Liver (tissue), 9 donors: Measurements from ENCODE around the gene SLC25A21. TPM values are rescaled to one million over a fixed set of nuclear protein-coding genes. Genes with fewer than 3 reads are reported as not detected.

Experiments used
- DNase-seq: peaks from one replicate; pipeline ENCODE4 v3.0.0-alpha.2; 2017; ENCODE audit warnings: low spot score
- H3K27ac ChIP-seq, 2 donors: one replicate each; pipeline ENCODE4 v1.7.0; 2013; ENCODE audit warnings: inconsistent platforms in 2 of 2, low read length in 2 of 2, control low read depth in 1 of 2, low read depth in 1 of 2, mild to moderate bottlenecking in 1 of 2
- H3K27me3 ChIP-seq, 4 donors: one replicate each; pipeline versions ENCODE4 v1.6.1 to v1.7.0; 2013; ENCODE audit warnings: low read length in 3 of 4, inconsistent platforms in 1 of 4, mild to moderate bottlenecking in 1 of 4, moderate library complexity in 1 of 4; ENCODE audit not compliant: control insufficient read depth in 4 of 4, insufficient read depth in 4 of 4
- H3K36me3 ChIP-seq, 4 donors: one replicate each; pipeline versions ENCODE4 v1.6.1 to v1.7.0; 2013; ENCODE audit warnings: low read length in 3 of 4, mild to moderate bottlenecking in 3 of 4, low read depth in 1 of 4, moderate library complexity in 1 of 4; ENCODE audit not compliant: control insufficient read depth in 4 of 4, insufficient read depth in 3 of 4
- H3K4me1 ChIP-seq, 4 donors: one replicate each; pipeline versions ENCODE4 v1.6.1 to v1.7.0; 2013; ENCODE audit warnings: low read length in 3 of 4, mild to moderate bottlenecking in 3 of 4, moderate library complexity in 1 of 4; ENCODE audit not compliant: control insufficient read depth in 4 of 4, insufficient read depth in 4 of 4
- H3K4me3 ChIP-seq, 3 donors: one replicate each; pipeline versions ENCODE4 v1.6.1 to v1.7.0; 2013; ENCODE audit warnings: low read length in 3 of 3, control low read depth in 1 of 3, low read depth in 1 of 3, mild to moderate bottlenecking in 1 of 3
- H3K9ac ChIP-seq, 2 donors: one replicate each; pipeline ENCODE4 v1.7.0; 2013; ENCODE audit warnings: low read length in 2 of 2, mild to moderate bottlenecking in 2 of 2, moderate library complexity in 2 of 2, control low read depth in 1 of 2, low read depth in 1 of 2
- H3K9me3 ChIP-seq, 4 donors: one replicate each; pipeline versions ENCODE4 v1.6.1 to v1.7.0; 2013; ENCODE audit warnings: low read length in 3 of 4; ENCODE audit not compliant: control insufficient read depth in 4 of 4
- CTCF ChIP-seq: fragments of 150-350 bp; IDR thresholded peaks from 2 replicates; pipeline ENCODE4 v1.5.1; 2017; ENCODE audit warnings: improper control_type of control experiment, low read depth, low read length; ENCODE audit not compliant: missing input control
- EGR1 ChIP-seq, 2 donors: IDR thresholded peaks; 2 replicates each; pipeline ENCODE4 v1.6.1; 2016 to 2018; ENCODE audit warnings: antibody characterized with exemption in 2 of 2, low read depth in 2 of 2
- FOXA1 ChIP-seq: IDR thresholded peaks from 2 replicates; pipeline ENCODE4 v1.6.1; 2016; ENCODE audit warnings: antibody characterized with exemption
- FOXA2 ChIP-seq: IDR thresholded peaks from 2 replicates; pipeline ENCODE4 v1.6.1; 2016; ENCODE audit warnings: antibody characterized with exemption
- GABPA ChIP-seq, 2 donors: IDR thresholded peaks in 1 of 2; conservative IDR thresholded peaks in 1 of 2; 2 replicates each; pipeline ENCODE4 v1.6.1; 2016; ENCODE audit warnings: antibody characterized with exemption in 2 of 2, mild to moderate bottlenecking in 1 of 2, moderate library complexity in 1 of 2
- HNF4A ChIP-seq, 2 donors: conservative IDR thresholded peaks; 2 replicates each; pipeline ENCODE4 v1.6.1; 2016; ENCODE audit warnings: antibody characterized with exemption in 2 of 2, mild to moderate bottlenecking in 2 of 2
- HNF4G ChIP-seq: IDR thresholded peaks from 2 replicates; pipeline ENCODE4 v1.6.1; 2016; ENCODE audit warnings: antibody characterized with exemption
- JUND ChIP-seq, 2 donors: IDR thresholded peaks; 2 replicates each; pipeline ENCODE4 v1.6.1; 2016; ENCODE audit warnings: antibody characterized with exemption in 2 of 2
- NR2F2 ChIP-seq: IDR thresholded peaks from 2 replicates; pipeline ENCODE4 v1.6.1; 2016; ENCODE audit warnings: antibody characterized with exemption
- RAD21 ChIP-seq, 2 donors: IDR thresholded peaks; 2 replicates each; pipeline ENCODE4 v1.6.1; 2016; ENCODE audit warnings: antibody characterized with exemption in 2 of 2, mild to moderate bottlenecking in 2 of 2
- REST ChIP-seq: IDR thresholded peaks from 2 replicates; pipeline ENCODE4 v1.6.1; 2016; ENCODE audit warnings: antibody characterized with exemption, mild to moderate bottlenecking
- RXRA ChIP-seq, 2 donors: IDR thresholded peaks; 2 replicates each; pipeline ENCODE4 v1.6.1; 2017 to 2018; ENCODE audit warnings: antibody characterized with exemption in 2 of 2, mild to moderate bottlenecking in 1 of 2
- SP1 ChIP-seq: IDR thresholded peaks from 2 replicates; pipeline ENCODE4 v1.6.1; 2018; ENCODE audit warnings: antibody characterized with exemption, mild to moderate bottlenecking
- TAF1 ChIP-seq: conservative IDR thresholded peaks from 2 replicates; pipeline ENCODE4 v1.6.1; 2016; ENCODE audit warnings: antibody characterized with exemption, mild to moderate bottlenecking
- YY1 ChIP-seq: IDR thresholded peaks from 2 replicates; pipeline ENCODE4 v1.6.1; 2016; ENCODE audit warnings: antibody characterized with exemption, mild to moderate bottlenecking
- ZBTB33 ChIP-seq: IDR thresholded peaks from 2 replicates; pipeline ENCODE4 v1.6.1; 2016; ENCODE audit warnings: antibody characterized with exemption
- WGBS: extraction: QIAGEN DNeasy Blood & Tissue Kit; methylation state at CpG from one replicate; pipeline ENCODE4 v1.1.7; 2013; 5-methylcytosine and 5-hydroxymethylcytosine counted together
- polyA plus RNA-seq, 2 donors: library from polyadenylated mRNA; stranded (reverse) in 1 of 2; unstranded in 1 of 2; fragments of 200-250 nt in 1 of 2; fragments of >200 nt in 1 of 2; fragmentation: Nextera tagmentation in 1 of 2; extraction: Ambion mirVana in 1 of 2; gene quantifications; one replicate each; pipeline versions ENCODE4 v1.2.1 to v1.2.3, GENCODE V29; 2013 to 2015
- total RNA-seq, 2 donors: library from RNA; depleted of rRNA; stranded (reverse); fragments of >200 nt; gene quantifications; one replicate each; pipeline ENCODE4 v1.2.3, GENCODE V29; 2014
- TF ChIP-seq, protein P1 (sequence below): IDR thresholded peaks from 2 replicates; pipeline ENCODE4 v1.6.1; 2016; ENCODE audit warnings: antibody characterized with exemption
- TF ChIP-seq, protein P2 (sequence below): IDR thresholded peaks from 2 replicates; pipeline ENCODE4 v1.6.1; 2016; ENCODE audit warnings: antibody characterized with exemption
- donor health status: healthy.
- donor health status: healthy.
- donor health status: healthy.
- donor health status: healthy.
- donor health status: healthy.

SLC25A21 gene
- total and polyA plus RNA-seq, 4 donors = 0.13 to 24.3 (median 0.23) TPM

- no peaks in the 10 kb centered on the region for H3K27me3 ChIP-seq
- no peak overlapping the region for H3K27ac ChIP-seq
- no peak overlapping the region for H3K9ac ChIP-seq
- H3K4me3 ChIP-seq = no peak overlapping the region
- no peaks in the 10 kb centered on the region for H3K36me3 ChIP-seq
- 44% methylated on average over 3 of the region's 3 CpGs for WGBS
- TF ChIP-seq JUND (IDR thresholded peaks at IDR 0.05) (no peak), GABPA (IDR thresholded peaks at IDR 0.05 in 1 of 2, conservative IDR thresholded peaks at IDR 0.05 in 1 of 2) (no peak), FOXA2 (no peak), SP1 (no peak), CTCF (no peak), RXRA (IDR thresholded peaks at IDR 0.05) (no peak), RAD21 (IDR thresholded peaks at IDR 0.05) (no peak), HNF4A (conservative IDR thresholded peaks at IDR 0.05) (no peak), EGR1 (IDR thresholded peaks at IDR 0.05; ENCODE audit: low read depth in 2 of 2) (no peak), REST (no peak), ZBTB33 (no peak), NR2F2 (no peak), TAF1 (no peak), YY1 (no peak), FOXA1 (no peak), HNF4G (no peak)
- TF ChIP-seq, protein P1, sequence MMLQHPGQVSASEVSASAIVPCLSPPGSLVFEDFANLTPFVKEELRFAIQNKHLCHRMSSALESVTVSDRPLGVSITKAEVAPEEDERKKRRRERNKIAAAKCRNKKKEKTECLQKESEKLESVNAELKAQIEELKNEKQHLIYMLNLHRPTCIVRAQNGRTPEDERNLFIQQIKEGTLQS = no peak
- TF ChIP-seq, protein P2, sequence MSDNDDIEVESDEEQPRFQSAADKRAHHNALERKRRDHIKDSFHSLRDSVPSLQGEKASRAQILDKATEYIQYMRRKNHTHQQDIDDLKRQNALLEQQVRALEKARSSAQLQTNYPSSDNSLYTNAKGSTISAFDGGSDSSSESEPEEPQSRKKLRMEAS = no peak
- H3K4me1 ChIP-seq = no peaks in the 10 kb centered on the region
- H3K9me3 ChIP-seq = peaks cover 0 to 3% (median 0%) of the 10 kb centered on the region in 4 donors
- DNase-seq = no peak
Measured at GRCh38 chr14:36880276-36880675, 292.1 kb downstream of the SLC25A21 start.
